Heart right ventricle (tissue), 16 donors: ENCODE data around the gene TPM1. TPM values are rescaled to one million over a fixed set of nuclear protein-coding genes. Genes with fewer than 3 reads are reported as not detected.

ENCODE experiments used
- ATAC-seq, 8 donors: fragments of 200-7000 bp; cut with Tn5 transposase; one replicate each; pipeline ENCODE4 v1.9.1; 2020; ENCODE audit warnings: mild to moderate bottlenecking in 8 of 8, moderate library complexity in 8 of 8, moderate number of reproducible peaks in 1 of 8
- DNase-seq, 2 donors: peaks; one replicate each; pipeline ENCODE4 v3.0.0-alpha.2; 2020
- H3K27ac ChIP-seq, 10 donors: fragments of 200-600 bp; sonication (generic) in 2 of 10; one replicate each; pipeline versions ENCODE4 v1.5.0 to v1.8.0; 2020 to 2022; ENCODE audit warnings: mild to moderate bottlenecking in 3 of 10
- H3K27me3 ChIP-seq, 7 donors: fragments of 200-600 bp; one replicate each; pipeline ENCODE4 v1.8.0; 2021 to 2022; ENCODE audit warnings: mild to moderate bottlenecking in 2 of 7
- H3K36me3 ChIP-seq, 9 donors: fragments of 200-600 bp; sonication (generic) in 1 of 9; one replicate each; pipeline versions ENCODE4 v1.5.0 to v1.8.0; 2020 to 2022; ENCODE audit warnings: mild to moderate bottlenecking in 2 of 9
- H3K4me1 ChIP-seq, 9 donors: fragments of 200-600 bp; sonication (generic) in 1 of 9; one replicate each; pipeline versions ENCODE4 v1.5.0 to v1.8.0; 2020 to 2022; ENCODE audit warnings: mild to moderate bottlenecking in 4 of 9
- H3K4me3 ChIP-seq, 10 donors: fragments of 200-600 bp; sonication (generic) in 2 of 10; one replicate each; pipeline versions ENCODE4 v1.5.0 to v1.8.0; 2020 to 2022; ENCODE audit warnings: mild to moderate bottlenecking in 7 of 10, moderate library complexity in 2 of 10
- H3K9me3 ChIP-seq, 11 donors: fragments of 200-600 bp in 10 of 11; sonication (generic) in 2 of 11; one replicate each; pipeline versions ENCODE4 v1.5.0 to v1.8.0; 2013 to 2022; ENCODE audit warnings: mild to moderate bottlenecking in 2 of 11, control low read depth in 1 of 11, moderate library complexity in 1 of 11
- WGBS, 2 donors: extraction: QIAGEN DNeasy Blood & Tissue Kit; methylation state at CpG; one replicate each; pipeline ENCODE4 v1.1.7; 2013; ENCODE audit warnings: inconsistent platforms in 1 of 2; 5-methylcytosine and 5-hydroxymethylcytosine counted together
- intact Hi-C, 10 donors: fragments of 100-400 bp; cut with DNase I; formaldehyde crosslinking; loops; one replicate each; pipeline versions ENCODE4 v1.11.1 to v1.14.2; 2022
- polyA plus RNA-seq, 2 donors: library from polyadenylated mRNA; stranded (reverse); fragments of 200-250 nt; gene quantifications; one replicate each; pipeline ENCODE4 v1.2.3, GENCODE V29; 2013
- total RNA-seq, 10 donors: library from RNA; stranded (reverse); fragmentation: NEBNext Ultra II Directional in 3 of 10; extraction: Animal tissue kit (Norgen Biotek cat#: 25700) in 3 of 10; gene quantifications; one replicate each; pipeline versions ENCODE4 v1.2.1 to v1.2.4, GENCODE V29; 2021 to 2023
- TF ChIP-seq, protein P1 (sequence below), 9 donors: fragments of 200-600 bp; sonication (generic) in 2 of 9; IDR thresholded peaks; one replicate each; pipeline versions ENCODE4 v1.5.0 to v1.8.0; 2021 to 2022; ENCODE audit warnings: antibody characterized with exemption in 9 of 9, mild to moderate bottlenecking in 5 of 9, moderate library complexity in 1 of 9
- donor health status: Arrhythmogenic right ventricular cardiomyopathy.
- donor health status: ischemic (EF 13 %, LVEDD 7.1; RV severe dilation, severe dysfunction).
- donor health status: healthy with polysubstance abuse.
- donor health status: DM: no; HTN: yes; CAD: no.
- donor health status: DM: no; HTN: no; CAD: no.
- donor health status: ischemic (EF 25% LVEDD 6.9; RV normal size, moderate dysfunction).
- donor health status: ischemic (EF 25% LVEDD 5.7; RV mildly dilated, moderate dysfunction).
- donor health status: healthy.
- donor health status: DM: yes; HTN: yes; CAD: no.
- donor health status: Ischemic cardiomyopathy.
- donor health status: ischemic (EF 35%, LVEDD 5.7; RV mildly dilated, moderate dysfunction).
- donor health status: nonischemic (EF 11% LVEDD 7.7; RV severe dilation, severe dysfunction).
- donor health status: DM: yes; HTN: yes; CAD: no.
- donor health status: PGD.
- donor health status: ischemic (EF 29% LVEDD 5.4; RV normal size, mild dysfunction).
- donor health status: nonischemic (EF 23%, LVEDD 6.1; RV moderate dilation, normal function).

TPM1 gene
- total and polyA plus RNA-seq, 12 donors = 10,066 to 18,091 (median 14,403) TPM

DNA sequence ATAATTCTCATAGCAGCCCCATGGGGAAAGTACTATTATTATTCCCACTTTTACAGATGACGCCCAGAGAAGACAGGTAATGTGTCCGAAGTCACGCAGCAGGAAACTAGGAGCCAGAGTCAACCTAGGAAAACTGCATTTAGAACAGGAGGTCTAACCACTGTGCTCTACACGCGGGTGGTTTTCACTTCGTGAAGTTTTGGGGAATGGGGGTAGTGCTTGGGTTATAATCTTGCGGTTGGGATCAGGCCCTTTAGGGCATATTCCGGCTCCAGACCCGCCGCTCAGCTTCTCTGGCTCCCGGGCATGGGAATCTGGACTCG, 5.2 kb downstream of the TPM1 start:
- Histone ChIP-seq H3K27ac (peak overlapping the region; percentile 88 to 99 (median 96)), H3K4me1 (peaks cover 18 to 74% (median 54%) of the 10 kb centered on the region in 9 donors), H3K4me3 (peak overlapping the region; percentile 66 to 92 (median 81)), H3K9me3 (no peaks in the 10 kb centered on the region), H3K36me3 (peaks cover 0 to 50% (median 30%) of the 10 kb centered on the region in 9 donors), H3K27me3 (peaks cover 0 to 46% (median 0%) of the 10 kb centered on the region in 7 donors)
- 12 to 15% methylated on average over 12 of the region's 12 CpGs for WGBS, 2 donors
- DNase-seq (no peak), ATAC-seq (no peak)
- TF ChIP-seq, protein P1, sequence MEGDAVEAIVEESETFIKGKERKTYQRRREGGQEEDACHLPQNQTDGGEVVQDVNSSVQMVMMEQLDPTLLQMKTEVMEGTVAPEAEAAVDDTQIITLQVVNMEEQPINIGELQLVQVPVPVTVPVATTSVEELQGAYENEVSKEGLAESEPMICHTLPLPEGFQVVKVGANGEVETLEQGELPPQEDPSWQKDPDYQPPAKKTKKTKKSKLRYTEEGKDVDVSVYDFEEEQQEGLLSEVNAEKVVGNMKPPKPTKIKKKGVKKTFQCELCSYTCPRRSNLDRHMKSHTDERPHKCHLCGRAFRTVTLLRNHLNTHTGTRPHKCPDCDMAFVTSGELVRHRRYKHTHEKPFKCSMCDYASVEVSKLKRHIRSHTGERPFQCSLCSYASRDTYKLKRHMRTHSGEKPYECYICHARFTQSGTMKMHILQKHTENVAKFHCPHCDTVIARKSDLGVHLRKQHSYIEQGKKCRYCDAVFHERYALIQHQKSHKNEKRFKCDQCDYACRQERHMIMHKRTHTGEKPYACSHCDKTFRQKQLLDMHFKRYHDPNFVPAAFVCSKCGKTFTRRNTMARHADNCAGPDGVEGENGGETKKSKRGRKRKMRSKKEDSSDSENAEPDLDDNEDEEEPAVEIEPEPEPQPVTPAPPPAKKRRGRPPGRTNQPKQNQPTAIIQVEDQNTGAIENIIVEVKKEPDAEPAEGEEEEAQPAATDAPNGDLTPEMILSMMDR (IDR thresholded peaks at IDR 0.05) = no peak
- intact Hi-C loops = loop anchor here (1.0 to 10.0 kb wide), 12 partner anchors 41 to 357 kb away; no protein-coding TSS in a partner anchor

DNA sequence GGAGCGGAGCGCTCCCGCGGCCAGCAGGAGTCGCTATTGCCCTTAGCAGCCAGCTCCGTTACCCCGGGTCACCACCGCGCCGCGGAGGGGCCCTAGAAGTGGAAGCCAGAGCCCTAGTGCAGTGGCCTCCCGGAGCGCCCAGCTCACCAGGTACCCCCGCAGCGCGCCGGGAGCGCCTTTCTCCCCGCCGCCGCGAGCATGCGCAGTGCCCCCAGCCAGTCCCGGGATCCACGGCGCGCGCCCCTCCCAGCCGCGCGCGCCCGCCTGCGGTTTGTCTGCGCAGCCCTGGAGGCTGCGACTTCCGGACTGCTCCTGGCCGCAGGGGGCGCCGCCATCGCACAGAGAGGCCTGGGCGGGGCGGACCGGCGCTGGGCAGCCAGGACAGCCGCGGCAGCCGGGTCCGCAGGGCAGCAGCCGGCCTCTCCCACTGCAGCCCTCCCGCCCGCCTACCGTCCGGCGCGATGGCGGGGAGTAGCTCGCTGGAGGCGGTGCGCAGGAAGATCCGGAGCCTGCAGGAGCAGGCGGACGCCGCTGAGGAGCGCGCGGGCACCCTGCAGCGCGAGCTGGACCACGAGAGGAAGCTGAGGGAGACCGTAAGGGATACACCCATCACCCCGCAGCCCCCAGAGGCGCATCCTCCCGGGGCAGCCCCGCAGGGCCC, 5.7 kb downstream of the TPM1 start:
- ATAC-seq = peak; percentile 49 to 88 (median 78)
- Histone ChIP-seq H3K36me3 (peaks cover 0 to 45% (median 30%) of the 10 kb centered on the region in 9 donors), H3K4me1 (peaks cover 19 to 76% (median 59%) of the 10 kb centered on the region in 9 donors), H3K9me3 (no peaks in the 10 kb centered on the region), H3K4me3 (peak overlapping the region; percentile 66 to 92 (median 81)), H3K27me3 (peaks cover 0 to 41% (median 0%) of the 10 kb centered on the region in 7 donors), H3K27ac (peak overlapping the region; percentile 88 to 99 (median 96))
- 0 to 1% methylated on average over 71 to 75 of the region's 75 CpGs for WGBS, 2 donors
- intact Hi-C loops = loop anchor here (1.0 to 10.0 kb wide), 12 partner anchors 41 to 357 kb away; no protein-coding TSS in a partner anchor
- peak; percentile 87 to 92 for DNase-seq
- TF ChIP-seq, protein P1 (IDR thresholded peaks at IDR 0.05) = peak; percentile 84 to 95 (median 92)

DNA sequence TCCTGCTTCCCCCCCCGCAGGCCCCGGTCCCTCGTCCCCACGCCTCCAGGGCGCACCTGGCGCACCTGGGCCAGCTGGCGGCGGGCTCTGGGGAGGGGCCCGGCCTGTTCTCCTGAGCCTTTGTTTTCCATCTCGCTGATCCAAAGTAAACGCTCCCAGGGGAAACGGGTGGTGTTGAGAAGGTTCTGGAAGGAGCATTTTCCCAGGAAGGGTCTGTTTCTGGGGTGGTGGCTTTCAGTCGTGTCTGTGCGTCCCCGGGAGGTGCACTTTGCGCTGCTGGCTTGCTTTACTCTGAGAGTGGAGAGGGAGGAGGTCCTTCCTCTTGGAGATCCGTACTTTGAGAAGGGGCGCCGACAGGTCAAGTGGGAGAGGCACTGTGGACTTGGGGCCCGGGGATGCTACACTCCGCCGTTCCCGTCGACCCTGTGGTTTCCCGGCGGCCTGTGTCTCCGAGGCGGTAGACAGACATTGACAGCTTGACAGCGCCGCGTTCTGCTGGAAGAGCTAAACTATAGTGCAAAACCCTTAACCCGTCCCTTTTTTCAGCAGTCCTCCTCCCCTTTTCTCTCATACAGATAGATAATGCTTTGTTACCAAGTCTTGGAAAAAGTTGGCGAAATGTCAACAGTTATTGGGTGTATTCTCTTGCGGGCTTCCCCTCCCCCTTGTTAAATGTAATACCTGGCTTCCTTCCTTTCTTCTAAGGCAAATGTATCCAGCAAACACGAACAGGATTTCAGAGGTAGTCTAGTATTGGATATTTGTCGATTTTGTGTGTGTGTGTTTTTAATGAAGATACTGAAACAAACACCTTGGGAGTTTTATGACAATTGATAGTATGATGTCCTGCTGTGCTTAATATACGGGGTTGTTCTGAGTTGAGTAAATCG, 6.5 kb downstream of the TPM1 start:
- TF ChIP-seq, protein P1 (IDR thresholded peaks at IDR 0.05) = no peak
- H3K27ac ChIP-seq = peak overlapping the region; percentile 88 to 99 (median 96)
- peaks cover 0 to 37% (median 24%) of the 10 kb centered on the region in 9 donors for H3K36me3 ChIP-seq
- intact Hi-C loops = loop anchor here (1.0 to 10.0 kb wide), 12 partner anchors 40 to 356 kb away; no protein-coding TSS in a partner anchor
- ATAC-seq (peak in 6 of 8 donors; percentile 2 to 16 (median 4)), DNase-seq (peak; percentile 53 to 57)
- peak overlapping the region; percentile 66 to 92 (median 81) for H3K4me3 ChIP-seq
- WGBS, 2 donors = 2% methylated on average over 38 of the region's 38 CpGs
- H3K27me3 ChIP-seq = peaks cover 0 to 33% (median 0%) of the 10 kb centered on the region in 7 donors
- peaks cover 24 to 76% (median 60%) of the 10 kb centered on the region in 9 donors for H3K4me1 ChIP-seq
- no peaks in the 10 kb centered on the region for H3K9me3 ChIP-seq
